Measurements from ENCODE around the gene CUEDC1. TPM values are rescaled to one million over a fixed set of nuclear protein-coding genes. Genes with fewer than 3 reads are reported as not detected.

Gene CUEDC1
- total and polyA plus RNA-seq, 2 donors (not counting 1 experiment from before 2014, with no cell fraction given): 0.57 TPM; not detected in 1

- peaks cover 0 to 2% (median 0%) of the 10 kb centered on the region in 3 donors for H3K9me3 ChIP-seq (ENCODE audit: control extremely low read depth in 1 of 3, control insufficient read depth in 2 of 3, insufficient read depth in 1 of 3, low read length in 2 of 3)
- intact Hi-C loops (cut with micrococcal nuclease): loop anchor here (5.0 kb wide), 1 partner anchor 80 kb away; no protein-coding TSS in a partner anchor
- Mint-ChIP-seq H3K9me3 (ENCODE audit: insufficient read depth) (no peaks in the 10 kb centered on the region), H3K27me3 (peaks cover 13% of the 10 kb centered on the region), H3K4me1 (peaks cover 25% of the 10 kb centered on the region), H3K27ac (no peak overlapping the region), H3K4me3 (no peak overlapping the region)
- ATAC-seq (ENCODE audit: low read depth): no peak
- no peak for TF ChIP-seq EZH2 (IDR thresholded peaks at IDR 0.05; ENCODE audit: borderline replicate concordance, insufficient read depth, low read depth, low read length, poor library complexity, severe bottlenecking)
- no peak for TF ChIP-seq CTCF (IDR thresholded peaks at IDR 0.05)
- H3K79me2 ChIP-seq (ENCODE audit: control insufficient read depth, insufficient read depth, low read length): no peaks in the 10 kb centered on the region
- ChIA-PET CTCF (interaction anchor here (1.0 to 5.9 kb wide), 3 partner anchors 8 to 132 kb away, joined by 3 to 57 read pairs (median 4); no protein-coding TSS in a partner anchor), POLR2A (no interaction called here)
- no peak overlapping the region for H3K4me2 ChIP-seq (replicated peaks; ENCODE audit: low read depth, low read length, poor library complexity, severe bottlenecking)
- peaks cover 20 to 21% of the 10 kb centered on the region in 2 donors for H3K4me1 ChIP-seq (ENCODE audit: control insufficient read depth in 2 of 2, insufficient read depth in 2 of 2, low read length in 2 of 2)
- no peak overlapping the region for H2AFZ ChIP-seq (ENCODE audit: insufficient read depth, low read depth, low read length, poor library complexity, severe bottlenecking)
- no peak overlapping the region for H3K9ac ChIP-seq (ENCODE audit: low read length)
- no peak overlapping the region for H3K27ac ChIP-seq (ENCODE audit: low read length in 2 of 2)
- H4K20me1 ChIP-seq (ENCODE audit: control insufficient read depth, insufficient read depth, low read length, poor library complexity, severe bottlenecking): no peaks in the 10 kb centered on the region
- no peak overlapping the region for H3K4me3 ChIP-seq (ENCODE audit: control extremely low read depth in 1 of 5, extremely low read depth in 1 of 5, insufficient read depth in 1 of 5, low read depth in 2 of 5, low read length in 4 of 5)
- H3K27me3 ChIP-seq (replicated peaks in 1 of 4; ENCODE audit: control extremely low read depth in 1 of 4, control insufficient read depth in 3 of 4, insufficient read depth in 4 of 4, low read length in 3 of 4): peaks cover 0 to 28% (median 8%) of the 10 kb centered on the region in 4 experiments
- no peaks in the 10 kb centered on the region for H3K36me3 ChIP-seq (replicated peaks in 1 of 2; ENCODE audit: control extremely low read depth in 1 of 2, control insufficient read depth in 1 of 2, extremely low read depth in 1 of 2, insufficient read depth in 2 of 2, low read length in 1 of 2)
- no peak for DNase-seq
- 93% methylated on average over 10 of the region's 10 CpGs for WGBS (ENCODE audit: insufficient coverage)
Measured at GRCh38 chr17:57867126-57867525, 88.1 kb downstream of the CUEDC1 start.

- no peak for ATAC-seq (ENCODE audit: low read depth)
- Mint-ChIP-seq H3K4me1 (peaks cover 27% of the 10 kb centered on the region), H3K4me3 (no peak overlapping the region), H3K9me3 (ENCODE audit: insufficient read depth) (no peaks in the 10 kb centered on the region), H3K27me3 (peaks cover 9% of the 10 kb centered on the region), H3K27ac (no peak overlapping the region)
- no peaks in the 10 kb centered on the region for H4K20me1 ChIP-seq (ENCODE audit: control insufficient read depth, insufficient read depth, low read length, poor library complexity, severe bottlenecking)
- H3K79me2 ChIP-seq (ENCODE audit: control insufficient read depth, insufficient read depth, low read length): no peaks in the 10 kb centered on the region
- ChIA-PET CTCF (interaction anchor here (0.6 to 5.9 kb wide), 3 partner anchors 7 to 113 kb away, joined by 3 to 57 read pairs (median 3); no protein-coding TSS in a partner anchor), POLR2A (no interaction called here)
- no peak for DNase-seq
- H3K9me3 ChIP-seq (ENCODE audit: control extremely low read depth in 1 of 3, control insufficient read depth in 2 of 3, insufficient read depth in 1 of 3, low read length in 2 of 3): peaks cover 0 to 4% (median 0%) of the 10 kb centered on the region in 3 donors
- no peak overlapping the region for H3K4me2 ChIP-seq (replicated peaks; ENCODE audit: low read depth, low read length, poor library complexity, severe bottlenecking)
- H3K9ac ChIP-seq (ENCODE audit: low read length): no peak overlapping the region
- intact Hi-C loops (cut with micrococcal nuclease): loop anchor here (5.0 kb wide), 1 partner anchor 81 kb away; no protein-coding TSS in a partner anchor
- 95% methylated on average over 4 of the region's 5 CpGs for WGBS (ENCODE audit: insufficient coverage)
- H2AFZ ChIP-seq (ENCODE audit: insufficient read depth, low read depth, low read length, poor library complexity, severe bottlenecking): no peak overlapping the region
- TF ChIP-seq CTCF (IDR thresholded peaks at IDR 0.05) (no peak), EZH2 (IDR thresholded peaks at IDR 0.05; ENCODE audit: borderline replicate concordance, insufficient read depth, low read depth, low read length, poor library complexity, severe bottlenecking) (no peak)
- no peak overlapping the region for H3K27ac ChIP-seq (ENCODE audit: low read length in 2 of 2)
- H3K27me3 ChIP-seq (replicated peaks in 1 of 4; ENCODE audit: control extremely low read depth in 1 of 4, control insufficient read depth in 3 of 4, insufficient read depth in 4 of 4, low read length in 3 of 4): peaks cover 0 to 28% (median 8%) of the 10 kb centered on the region in 4 experiments
- no peak overlapping the region for H3K4me3 ChIP-seq (ENCODE audit: control extremely low read depth in 1 of 5, extremely low read depth in 1 of 5, insufficient read depth in 1 of 5, low read depth in 2 of 5, low read length in 4 of 5)
- peaks cover 24% of the 10 kb centered on the region in 2 donors for H3K4me1 ChIP-seq (ENCODE audit: control insufficient read depth in 2 of 2, insufficient read depth in 2 of 2, low read length in 2 of 2)
- no peaks in the 10 kb centered on the region for H3K36me3 ChIP-seq (replicated peaks in 1 of 2; ENCODE audit: control extremely low read depth in 1 of 2, control insufficient read depth in 1 of 2, extremely low read depth in 1 of 2, insufficient read depth in 2 of 2, low read length in 1 of 2)
Measured at GRCh38 chr17:57866723-57867122, 88.5 kb downstream of the CUEDC1 start.

Measured in B cell (primary cell).